Hepatocyte (in vitro differentiated cells): Measurements from ENCODE around the gene TTC28. TPM values are rescaled to one million over a fixed set of nuclear protein-coding genes. Genes with fewer than 3 reads are reported as not detected.

Experiments
- DNase-seq: peaks from one replicate; pipeline ENCODE4 v3.0.0-alpha.2; 2016; ENCODE audit warnings: low spot score
- H2AFZ ChIP-seq: fragments of 200-600 bp; sonication (generic); 2 replicates; pipeline ENCODE4 v1.6.0; 2016; ENCODE audit warnings: antibody characterized with exemption, mild to moderate bottlenecking
- H3K27ac ChIP-seq: fragments of 200-600 bp; sonication (generic); 2 replicates; pipeline ENCODE4 v1.5.1; 2016; ENCODE audit warnings: mild to moderate bottlenecking
- H3K27me3 ChIP-seq: fragments of 200-600 bp; sonication (generic); 2 replicates; pipeline ENCODE4 v1.6.1; 2016
- H3K36me3 ChIP-seq: fragments of 200-600 bp; sonication (generic); replicated peaks from 2 replicates; pipeline ENCODE4 v1.5.1; 2016; ENCODE audit warnings: low read depth; ENCODE audit not compliant: insufficient read depth
- H3K4me1 ChIP-seq: fragments of 200-600 bp; sonication (generic); 2 replicates; pipeline ENCODE4 v1.5.1; 2016; ENCODE audit warnings: mild to moderate bottlenecking, moderate library complexity; ENCODE audit not compliant: insufficient read depth
- H3K4me2 ChIP-seq: fragments of 200-600 bp; sonication (generic); 2 replicates; pipeline ENCODE4 v1.6.0; 2016
- H3K4me3 ChIP-seq: fragments of 200-600 bp; sonication (generic); 2 replicates; pipeline ENCODE4 v1.5.1; 2016; ENCODE audit warnings: mild to moderate bottlenecking
- H3K79me2 ChIP-seq: fragments of 200-600 bp; sonication (generic); 2 replicates; pipeline ENCODE4 v1.6.0; 2017; ENCODE audit warnings: mild to moderate bottlenecking
- H3K9me2 ChIP-seq: fragments of 200-600 bp; sonication (generic); replicated peaks from 2 replicates; pipeline ENCODE4 v1.6.0; 2017; ENCODE audit warnings: mild to moderate bottlenecking; ENCODE audit not compliant: insufficient read depth
- H3K9me3 ChIP-seq: fragments of 200-600 bp; sonication (generic); 2 replicates; pipeline ENCODE4 v1.5.1; 2016; ENCODE audit warnings: low read depth, mild to moderate bottlenecking
- H4K20me1 ChIP-seq: fragments of 200-600 bp; sonication (generic); 2 replicates; pipeline ENCODE4 v1.6.0; 2016; ENCODE audit warnings: mild to moderate bottlenecking; ENCODE audit not compliant: insufficient read depth, poor library complexity, severe bottlenecking
- CTCF ChIP-seq: fragments of 200-600 bp; sonication (generic); IDR thresholded peaks from 2 replicates; pipeline ENCODE4 v1.5.1; 2016; ENCODE audit warnings: antibody characterized with exemption, mild to moderate bottlenecking; ENCODE audit not compliant: poor library complexity
- EZH2 ChIP-seq: fragments of 200-600 bp; sonication (generic); IDR thresholded peaks from 2 replicates; pipeline ENCODE4 v1.6.1; 2016; ENCODE audit warnings: antibody characterized with exemption, mild to moderate bottlenecking, borderline replicate concordance
- EZH2phosphoT487 ChIP-seq: fragments of 200-600 bp; sonication (generic); IDR thresholded peaks from one replicate; pipeline ENCODE4 v1.6.1; 2018; ENCODE audit warnings: antibody characterized with exemption, mild to moderate bottlenecking, low read depth, moderate library complexity; ENCODE audit not compliant: unreplicated experiment, severe bottlenecking
- WGBS: methylation state at CpG from one replicate; pipeline ENCODE4 v1.1.6; 2016; ENCODE audit warnings: low lambda C conversion rate; ENCODE audit errors: missing lambda C conversion rate; 5-methylcytosine and 5-hydroxymethylcytosine counted together
- polyA plus RNA-seq: library from polyadenylated mRNA; unstranded; fragments of >200 nt; fragmentation: Nextera tagmentation; extraction: Ambion mirVana; gene quantifications from 2 replicates; pipeline ENCODE4 v1.2.1, GENCODE V29; 2016
- total RNA-seq: library from RNA; depleted of rRNA; stranded (reverse); fragments of >200 nt; gene quantifications from 2 replicates; pipeline ENCODE4 v1.2.3, GENCODE V29; 2014

The TTC28 gene
- total and polyA plus RNA-seq, 2 experiments from 2014 or later = 14.7 to 30.4 TPM

DNA sequence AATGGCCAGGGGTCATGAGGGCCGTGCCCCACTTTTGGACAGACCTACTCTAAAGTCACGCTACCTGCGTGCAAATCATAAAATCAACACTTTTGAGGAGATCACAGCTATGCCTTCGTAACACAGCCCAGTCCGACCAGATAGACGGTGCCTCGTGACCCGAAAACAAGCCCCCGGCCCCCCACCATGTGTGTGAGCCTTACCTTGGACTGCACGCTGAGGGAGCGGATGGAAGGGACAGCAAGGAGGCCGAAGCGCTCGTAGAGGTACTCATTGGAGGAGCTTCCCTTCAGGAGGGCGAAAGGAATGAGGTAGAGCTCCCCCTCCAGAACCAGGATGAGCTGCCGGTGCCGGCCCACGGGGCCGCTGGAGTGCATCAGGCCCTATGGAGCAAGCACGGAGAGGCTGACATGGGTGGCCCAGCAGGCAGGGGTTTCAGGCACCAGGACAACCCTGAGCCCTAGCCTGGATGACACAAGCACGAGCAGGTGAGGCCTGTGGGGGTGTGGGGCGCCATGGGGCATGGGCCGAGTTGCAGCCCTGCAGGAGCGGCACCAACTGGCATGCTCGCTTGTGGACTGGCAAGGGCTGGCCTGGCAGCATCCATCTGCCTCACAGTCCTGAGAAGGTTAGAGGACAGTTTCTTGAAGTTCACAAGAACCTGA, 678.3 kb downstream of the TTC28 start:
- Histone ChIP-seq H3K36me3 (no peaks in the 10 kb centered on the region), H3K79me2 (no peaks in the 10 kb centered on the region), H3K4me1 (no peaks in the 10 kb centered on the region), H3K27me3 (no peaks in the 10 kb centered on the region), H3K9me2 (no peaks in the 10 kb centered on the region), H2AFZ (no peak overlapping the region), H3K4me2 (no peak overlapping the region), H3K9me3 (no peaks in the 10 kb centered on the region), H3K4me3 (no peak overlapping the region), H4K20me1 (no peaks in the 10 kb centered on the region), H3K27ac (no peak overlapping the region)
- no peak for DNase-seq
- TF ChIP-seq EZH2phosphoT487 (no peak), CTCF (no peak), EZH2 (no peak)
- 98% methylated on average over 25 of the region's 25 CpGs for WGBS

DNA sequence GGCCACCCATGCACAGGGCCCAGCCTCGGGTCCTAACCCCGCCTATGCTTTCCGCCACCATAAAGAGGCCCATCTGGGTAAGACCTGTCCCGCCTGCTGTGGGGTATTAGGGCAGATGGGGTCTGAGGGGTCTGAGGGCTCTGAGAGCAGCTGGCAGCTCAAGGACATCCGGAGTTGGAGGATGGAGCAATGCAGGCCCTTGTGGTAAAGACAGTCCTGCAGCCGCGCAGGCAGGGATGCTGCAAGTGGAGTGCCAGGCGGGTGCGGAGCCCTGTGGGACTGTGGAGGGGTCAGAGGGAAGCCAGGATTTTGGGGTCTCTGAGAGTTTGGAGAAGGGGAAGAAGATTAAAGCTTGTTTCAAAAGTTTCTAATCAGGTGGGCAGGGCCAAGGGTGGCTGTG, 679.3 kb downstream of the TTC28 start:
- Histone ChIP-seq H3K27ac (no peak overlapping the region), H3K36me3 (no peaks in the 10 kb centered on the region), H2AFZ (no peak overlapping the region), H4K20me1 (no peaks in the 10 kb centered on the region), H3K27me3 (no peaks in the 10 kb centered on the region), H3K79me2 (no peaks in the 10 kb centered on the region), H3K4me1 (no peaks in the 10 kb centered on the region), H3K9me3 (no peaks in the 10 kb centered on the region), H3K4me3 (no peak overlapping the region), H3K9me2 (no peaks in the 10 kb centered on the region), H3K4me2 (no peak overlapping the region)
- no peak for TF ChIP-seq EZH2phosphoT487
- TF ChIP-seq CTCF = no peak
- no peak for TF ChIP-seq EZH2
- 95% methylated on average over 9 of the region's 9 CpGs for WGBS
- DNase-seq = no peak

- WGBS = 90% methylated on average over 6 of the region's 6 CpGs
- Histone ChIP-seq H3K4me1 (no peaks in the 10 kb centered on the region), H3K9me2 (no peaks in the 10 kb centered on the region), H3K9me3 (no peaks in the 10 kb centered on the region), H3K27ac (no peak overlapping the region), H2AFZ (no peak overlapping the region), H4K20me1 (no peaks in the 10 kb centered on the region), H3K36me3 (no peaks in the 10 kb centered on the region), H3K27me3 (no peaks in the 10 kb centered on the region), H3K4me2 (no peak overlapping the region), H3K79me2 (no peaks in the 10 kb centered on the region), H3K4me3 (no peak overlapping the region)
- DNase-seq = no peak
- TF ChIP-seq EZH2 = no peak
- TF ChIP-seq CTCF = no peak
- no peak for TF ChIP-seq EZH2phosphoT487
Observed at GRCh38 chr22:27999876-28000275, 679.8 kb downstream of the TTC28 start.
